Measurements from ENCODE around the gene SLC12A2. TPM values are rescaled to one million over a fixed set of nuclear protein-coding genes. Genes with fewer than 3 reads are reported as not detected.

The SLC12A2 gene
- polyA plus RNA-seq, 1 donor (not counting 4 experiments of a cell fraction or from before 2014, with no cell fraction given), result 15.5 TPM

DNA sequence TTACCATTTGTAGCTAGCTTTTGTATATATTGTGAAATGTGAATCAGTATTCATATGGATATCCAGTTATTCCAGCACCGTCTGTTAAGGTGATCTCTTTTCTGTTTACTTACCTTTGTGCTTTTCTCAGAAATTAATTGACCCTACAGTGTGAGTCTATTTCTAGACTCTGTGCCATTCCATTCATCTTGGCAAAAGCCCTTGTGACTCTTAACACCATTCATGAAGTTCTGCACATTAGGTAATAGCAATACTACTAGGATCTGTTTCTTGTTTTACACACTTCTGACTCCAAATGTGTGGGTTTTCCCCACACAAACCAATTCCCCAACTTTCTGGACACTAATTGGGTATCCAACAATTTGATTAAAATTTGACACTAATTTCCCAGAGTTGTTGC is 40.4 kb downstream of the SLC12A2 start:
- TF ChIP-seq, protein P1, sequence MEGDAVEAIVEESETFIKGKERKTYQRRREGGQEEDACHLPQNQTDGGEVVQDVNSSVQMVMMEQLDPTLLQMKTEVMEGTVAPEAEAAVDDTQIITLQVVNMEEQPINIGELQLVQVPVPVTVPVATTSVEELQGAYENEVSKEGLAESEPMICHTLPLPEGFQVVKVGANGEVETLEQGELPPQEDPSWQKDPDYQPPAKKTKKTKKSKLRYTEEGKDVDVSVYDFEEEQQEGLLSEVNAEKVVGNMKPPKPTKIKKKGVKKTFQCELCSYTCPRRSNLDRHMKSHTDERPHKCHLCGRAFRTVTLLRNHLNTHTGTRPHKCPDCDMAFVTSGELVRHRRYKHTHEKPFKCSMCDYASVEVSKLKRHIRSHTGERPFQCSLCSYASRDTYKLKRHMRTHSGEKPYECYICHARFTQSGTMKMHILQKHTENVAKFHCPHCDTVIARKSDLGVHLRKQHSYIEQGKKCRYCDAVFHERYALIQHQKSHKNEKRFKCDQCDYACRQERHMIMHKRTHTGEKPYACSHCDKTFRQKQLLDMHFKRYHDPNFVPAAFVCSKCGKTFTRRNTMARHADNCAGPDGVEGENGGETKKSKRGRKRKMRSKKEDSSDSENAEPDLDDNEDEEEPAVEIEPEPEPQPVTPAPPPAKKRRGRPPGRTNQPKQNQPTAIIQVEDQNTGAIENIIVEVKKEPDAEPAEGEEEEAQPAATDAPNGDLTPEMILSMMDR (optimal IDR thresholded peaks at IDR 0.05 in 1 of 3, IDR thresholded peaks at IDR 0.05 in 1 of 3, conservative IDR thresholded peaks at IDR 0.05 in 1 of 3; ENCODE audit: extremely low read depth in 1 of 3, insufficient read depth in 2 of 3, low read length in 3 of 3), result no peak
- no peak for TF ChIP-seq EZH2 (IDR thresholded peaks at IDR 0.05; ENCODE audit: low read length)
- Histone ChIP-seq H3K9me1 (ENCODE audit: control insufficient read depth, extremely low read depth, insufficient read depth, low read length) (no peaks in the 10 kb centered on the region), H3K27me3 (ENCODE audit: control insufficient read depth, extremely low read depth, insufficient read depth, low read length) (no peaks in the 10 kb centered on the region), H3K4me3 (ENCODE audit: control insufficient read depth in 2 of 3, extremely low read depth in 1 of 3, insufficient read depth in 2 of 3, low read depth in 1 of 3, low read length in 3 of 3) (no peak overlapping the region), H3K4me1 (ENCODE audit: control insufficient read depth, extremely low read depth, insufficient read depth, low read length) (no peaks in the 10 kb centered on the region), H3K27ac (ENCODE audit: control insufficient read depth, insufficient read depth, low read length) (no peak overlapping the region), H3K4me2 (ENCODE audit: control insufficient read depth, extremely low read depth, insufficient read depth, low read depth, low read length) (no peak overlapping the region), H2AFZ (ENCODE audit: control insufficient read depth, low read length) (no peak overlapping the region), H3K79me2 (ENCODE audit: control insufficient read depth, insufficient read depth, low read length) (no peaks in the 10 kb centered on the region), H3K9me3 (ENCODE audit: control insufficient read depth, low read depth, low read length) (no peaks in the 10 kb centered on the region), H4K20me1 (ENCODE audit: control insufficient read depth, extremely low read depth, insufficient read depth, low read length) (no peaks in the 10 kb centered on the region), H3K9ac (ENCODE audit: control insufficient read depth, extremely low read depth, insufficient read depth, low read length) (no peak overlapping the region), H3K36me3 (ENCODE audit: control insufficient read depth in 2 of 2, extremely low read depth in 1 of 2, insufficient read depth in 2 of 2, low read length in 2 of 2) (no peaks in the 10 kb centered on the region)
- DNase-seq (ENCODE audit: low read depth, low spot score) (no peak), FAIRE-seq (no peak)
- dilution Hi-C loops (cut with MboI; ENCODE audit: extremely low pct_ligation_motif_present, low sequenced_read_pairs), result no loop called here

DNA sequence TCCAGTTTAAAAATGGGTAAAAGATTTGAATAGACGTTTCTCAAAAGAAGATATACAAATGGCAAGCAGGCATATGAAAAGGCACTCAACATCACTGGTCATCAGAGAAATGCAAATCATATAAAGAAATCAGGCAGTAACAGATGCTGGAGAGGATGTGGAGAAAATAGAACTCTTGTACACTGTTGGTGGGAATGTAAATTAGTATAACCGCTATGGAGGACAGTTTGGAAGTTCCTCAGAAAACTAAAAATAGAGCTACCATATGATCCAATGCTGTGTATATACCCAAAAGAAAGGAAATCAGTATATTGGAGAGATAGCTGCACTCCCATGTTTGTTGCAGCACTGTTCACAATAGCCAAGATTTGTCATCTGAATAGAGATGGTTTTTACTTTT is 42.7 kb downstream of the SLC12A2 start:
- Histone ChIP-seq H3K36me3 (ENCODE audit: control insufficient read depth in 2 of 2, extremely low read depth in 1 of 2, insufficient read depth in 2 of 2, low read length in 2 of 2) (peaks cover 0 to 3% of the 10 kb centered on the region in 2 experiments), H3K9me3 (ENCODE audit: control insufficient read depth, low read depth, low read length) (no peaks in the 10 kb centered on the region), H3K4me2 (ENCODE audit: control insufficient read depth, extremely low read depth, insufficient read depth, low read depth, low read length) (no peak overlapping the region)

More for the DNA sequence above, 42.7 kb downstream of the SLC12A2 start:
- TF ChIP-seq, protein P1 (optimal IDR thresholded peaks at IDR 0.05 in 1 of 3, IDR thresholded peaks at IDR 0.05 in 1 of 3, conservative IDR thresholded peaks at IDR 0.05 in 1 of 3; ENCODE audit: extremely low read depth in 1 of 3, insufficient read depth in 2 of 3, low read length in 3 of 3), result no peak
- no peak for TF ChIP-seq EZH2 (IDR thresholded peaks at IDR 0.05; ENCODE audit: low read length)
- dilution Hi-C loops (cut with MboI; ENCODE audit: extremely low pct_ligation_motif_present, low sequenced_read_pairs), result no loop called here
- no peaks in the 10 kb centered on the region for H3K4me1 ChIP-seq (ENCODE audit: control insufficient read depth, extremely low read depth, insufficient read depth, low read length)
- no peak overlapping the region for H3K27ac ChIP-seq (ENCODE audit: control insufficient read depth, insufficient read depth, low read length)
- H2AFZ ChIP-seq (ENCODE audit: control insufficient read depth, low read length), result no peak overlapping the region
- no peaks in the 10 kb centered on the region for H3K79me2 ChIP-seq (ENCODE audit: control insufficient read depth, insufficient read depth, low read length)
- no peaks in the 10 kb centered on the region for H3K9me1 ChIP-seq (ENCODE audit: control insufficient read depth, extremely low read depth, insufficient read depth, low read length)
- H3K4me3 ChIP-seq (ENCODE audit: control insufficient read depth in 2 of 3, extremely low read depth in 1 of 3, insufficient read depth in 2 of 3, low read depth in 1 of 3, low read length in 3 of 3), result no peak overlapping the region
- FAIRE-seq, result no peak
- H3K9ac ChIP-seq (ENCODE audit: control insufficient read depth, extremely low read depth, insufficient read depth, low read length), result no peak overlapping the region
- no peaks in the 10 kb centered on the region for H4K20me1 ChIP-seq (ENCODE audit: control insufficient read depth, extremely low read depth, insufficient read depth, low read length)
- no peaks in the 10 kb centered on the region for H3K27me3 ChIP-seq (ENCODE audit: control insufficient read depth, extremely low read depth, insufficient read depth, low read length)
- DNase-seq (ENCODE audit: low read depth, low spot score), result no peak

All from keratinocyte (primary cell).